Measurements from ENCODE around the gene HRAS. TPM values are rescaled to one million over a fixed set of nuclear protein-coding genes. Genes with fewer than 3 reads are reported as not detected.

The HRAS gene
- total RNA-seq, 1 experiment from 2014 or later, result 128 TPM

- Histone ChIP-seq H2AFZ (ENCODE audit: low read length) (no peak overlapping the region), H3K9me3 (ENCODE audit: low read length) (no peaks in the 10 kb centered on the region), H3K4me1 (ENCODE audit: insufficient read depth, low read length) (peaks cover 7% of the 10 kb centered on the region), H3K9me2 (replicated peaks; ENCODE audit: low read length) (no peaks in the 10 kb centered on the region), H3K27ac (ENCODE audit: low read length) (no peak overlapping the region), H4K20me1 (ENCODE audit: low read length) (no peaks in the 10 kb centered on the region), H3K36me3 (ENCODE audit: low read depth, low read length) (no peaks in the 10 kb centered on the region), H3K27me3 (ENCODE audit: low read length) (no peaks in the 10 kb centered on the region), H3F3A (ENCODE audit: low read length, unreplicated experiment) (no peaks in the 10 kb centered on the region), H3K79me2 (ENCODE audit: low read length) (no peaks in the 10 kb centered on the region), H3K9ac (ENCODE audit: low read length) (no peak overlapping the region), H3K4me3 (ENCODE audit: low read length) (no peak overlapping the region), H3K4me2 (ENCODE audit: low read length) (no peak overlapping the region)
- intact Hi-C loops (cut with micrococcal nuclease), result no loop called here
- TF ChIP-seq EZH2 (IDR thresholded peaks at IDR 0.05; ENCODE audit: low read length, unreplicated experiment) (no peak), EZH2phosphoT487 (IDR thresholded peaks at IDR 0.05; ENCODE audit: borderline replicate concordance, low read length) (no peak), CTCF (conservative IDR thresholded peaks at IDR 0.05; ENCODE audit: low read depth, low read length) (no peak)
- BruUV-seq (replicated peaks), result no TSS peak
- ChIA-PET CTCF (no interaction called here), POLR2A (ENCODE audit: unreplicated experiment) (no interaction called here)
- no peak for DNase-seq
- ATAC-seq, result no peak
These were observed 6.1 kb upstream of the HRAS start for GRCh38 chr11:541433-541885.

DNA sequence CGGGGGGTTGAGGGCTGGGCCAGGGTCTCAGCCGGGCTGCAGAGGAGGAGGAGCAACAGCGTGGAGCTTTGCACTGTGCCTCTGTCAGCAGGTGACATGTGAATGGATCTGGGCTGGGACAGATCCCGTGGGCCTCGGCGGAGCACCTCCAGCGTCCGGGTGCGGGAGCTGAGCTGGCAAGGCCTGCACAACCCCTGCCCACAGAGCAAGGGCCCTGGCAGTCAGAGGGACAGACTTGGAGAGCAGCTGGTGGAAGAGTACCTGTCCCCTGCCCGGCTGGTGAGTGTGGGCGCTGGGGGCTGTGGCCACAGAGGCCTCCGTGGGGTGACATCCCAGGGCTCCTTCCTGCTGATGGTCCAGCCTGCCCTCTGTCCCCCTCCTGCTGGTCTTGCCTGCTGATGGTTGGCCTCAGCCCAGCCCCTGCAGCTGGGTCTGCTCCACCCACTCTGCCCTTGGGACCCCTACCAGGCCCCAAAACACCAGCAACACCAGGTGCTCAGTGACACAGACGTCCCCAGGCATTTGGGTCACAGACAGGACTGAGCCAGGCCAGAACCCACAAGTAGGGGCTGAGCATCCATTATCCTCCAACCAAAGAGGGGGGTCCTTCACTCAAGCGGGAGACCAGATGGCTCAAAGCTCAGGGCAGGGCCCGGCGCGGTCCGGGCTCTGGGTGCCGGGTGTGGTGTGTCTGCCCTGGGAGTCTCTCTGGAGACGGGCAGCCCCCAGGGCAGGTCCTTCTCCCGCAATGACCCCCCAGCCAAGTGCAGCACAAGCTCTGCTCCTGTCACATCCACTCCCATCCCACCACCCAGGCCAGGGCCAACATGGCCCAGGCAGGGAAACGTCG lies 5.4 kb upstream of the HRAS start:
- ATAC-seq (no peak), DNase-seq (no peak)
- no TSS peak for BruUV-seq (replicated peaks)
- ChIA-PET CTCF (no interaction called here), POLR2A (ENCODE audit: unreplicated experiment) (no interaction called here)
- no peaks in the 10 kb centered on the region for H3K79me2 ChIP-seq (ENCODE audit: low read length)
- no peak overlapping the region for H3K9ac ChIP-seq (ENCODE audit: low read length)
- no peak overlapping the region for H3K4me3 ChIP-seq (ENCODE audit: low read length)
- H3K36me3 ChIP-seq (ENCODE audit: low read depth, low read length), result no peaks in the 10 kb centered on the region
- no peaks in the 10 kb centered on the region for H3F3A ChIP-seq (ENCODE audit: low read length, unreplicated experiment)
- TF ChIP-seq EZH2 (IDR thresholded peaks at IDR 0.05; ENCODE audit: low read length, unreplicated experiment), result no peak
- TF ChIP-seq CTCF (conservative IDR thresholded peaks at IDR 0.05; ENCODE audit: low read depth, low read length), result no peak
- no peak for TF ChIP-seq EZH2phosphoT487 (IDR thresholded peaks at IDR 0.05; ENCODE audit: borderline replicate concordance, low read length)
- no peaks in the 10 kb centered on the region for H3K27me3 ChIP-seq (ENCODE audit: low read length)
- intact Hi-C loops (cut with micrococcal nuclease), result no loop called here
- no peak overlapping the region for H3K4me2 ChIP-seq (ENCODE audit: low read length)
- H3K9me3 ChIP-seq (ENCODE audit: low read length), result no peaks in the 10 kb centered on the region
- H3K9me2 ChIP-seq (replicated peaks; ENCODE audit: low read length), result no peaks in the 10 kb centered on the region
- H2AFZ ChIP-seq (ENCODE audit: low read length), result no peak overlapping the region
- H4K20me1 ChIP-seq (ENCODE audit: low read length), result no peaks in the 10 kb centered on the region
- peaks cover 12% of the 10 kb centered on the region for H3K4me1 ChIP-seq (ENCODE audit: insufficient read depth, low read length)
- H3K27ac ChIP-seq (ENCODE audit: low read length), result no peak overlapping the region

GRCh38 chr11:539971-540481 lies 4.7 kb upstream of the HRAS start:
- Histone ChIP-seq H2AFZ (ENCODE audit: low read length) (no peak overlapping the region), H3K36me3 (ENCODE audit: low read depth, low read length) (no peaks in the 10 kb centered on the region), H3K27ac (ENCODE audit: low read length) (no peak overlapping the region), H3K9me3 (ENCODE audit: low read length) (no peaks in the 10 kb centered on the region), H3K4me1 (ENCODE audit: insufficient read depth, low read length) (peaks cover 12% of the 10 kb centered on the region), H3K4me2 (ENCODE audit: low read length) (no peak overlapping the region), H3F3A (ENCODE audit: low read length, unreplicated experiment) (no peaks in the 10 kb centered on the region), H3K27me3 (ENCODE audit: low read length) (no peaks in the 10 kb centered on the region), H3K9me2 (replicated peaks; ENCODE audit: low read length) (no peaks in the 10 kb centered on the region), H4K20me1 (ENCODE audit: low read length) (no peaks in the 10 kb centered on the region), H3K9ac (ENCODE audit: low read length) (no peak overlapping the region), H3K79me2 (ENCODE audit: low read length) (no peaks in the 10 kb centered on the region), H3K4me3 (ENCODE audit: low read length) (no peak overlapping the region)
- POLR2A ChIA-PET (ENCODE audit: unreplicated experiment), result no interaction called here
- DNase-seq (no peak), ATAC-seq (no peak)
- TF ChIP-seq EZH2 (IDR thresholded peaks at IDR 0.05; ENCODE audit: low read length, unreplicated experiment), result no peak
- no peak for TF ChIP-seq EZH2phosphoT487 (IDR thresholded peaks at IDR 0.05; ENCODE audit: borderline replicate concordance, low read length)
- no peak for TF ChIP-seq CTCF (conservative IDR thresholded peaks at IDR 0.05; ENCODE audit: low read depth, low read length)
- no TSS peak for BruUV-seq (replicated peaks)
- intact Hi-C loops (cut with micrococcal nuclease), result no loop called here
- CTCF ChIA-PET, result no interaction called here
